GM21447 (cell line): ENCODE results near the gene HLCS.
"Not testable (repeated sequence)": the region's sequence is repeated elsewhere in the genome, so short reads cannot be mapped to it uniquely, and the experiment has no call there.

Experiments used
- ATAC-seq: cut with Tn5 transposase; IDR thresholded peaks from one replicate; pipeline ENCODE4 v1.9.1; 2021; ENCODE audit not compliant: unreplicated experiment

The HLCS gene

DNA sequence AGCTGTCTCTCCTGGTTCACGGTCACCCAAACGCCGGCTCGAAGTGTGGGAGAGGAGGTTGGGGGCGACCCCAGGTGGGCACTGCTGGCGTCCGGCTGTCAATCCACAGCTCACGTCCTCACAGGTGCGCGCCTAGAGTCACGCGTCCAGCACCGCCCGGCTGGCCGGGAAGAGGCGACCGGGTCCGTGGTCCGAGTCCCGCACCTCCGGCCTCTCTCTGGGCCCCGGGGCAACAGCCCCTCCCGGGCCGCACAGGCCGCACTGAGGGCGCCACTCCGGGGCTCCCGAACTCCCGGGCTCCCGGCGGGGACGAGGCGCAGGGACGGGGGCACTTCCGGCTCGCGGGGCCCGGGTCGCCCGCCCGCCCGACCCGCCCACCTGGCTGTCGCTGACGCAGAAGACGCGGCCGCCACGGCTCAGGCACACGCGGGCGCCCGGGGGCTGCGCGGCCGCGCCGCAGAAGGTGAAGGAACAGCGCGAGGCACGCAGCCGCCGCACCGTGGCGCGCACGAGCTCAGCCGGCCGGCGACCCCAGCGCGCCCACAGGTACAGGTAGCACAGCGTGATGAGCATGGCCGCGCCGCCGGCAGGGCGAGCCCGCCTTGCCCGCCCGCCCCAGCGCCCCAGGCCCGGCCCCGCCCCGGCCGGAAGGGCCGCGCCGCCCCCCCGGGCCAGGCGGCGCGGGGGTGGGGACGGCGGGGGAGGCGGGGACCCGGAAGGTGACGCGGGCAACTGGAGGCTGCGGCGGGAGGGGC lies at the start of gene HLCS:
HLCS (minus strand) TSS at position 604 of the 755 bp plus-strand sequence; CDS start at position 573, 31 bp downstream.
- ATAC-seq = peak; percentile 62

DNA sequence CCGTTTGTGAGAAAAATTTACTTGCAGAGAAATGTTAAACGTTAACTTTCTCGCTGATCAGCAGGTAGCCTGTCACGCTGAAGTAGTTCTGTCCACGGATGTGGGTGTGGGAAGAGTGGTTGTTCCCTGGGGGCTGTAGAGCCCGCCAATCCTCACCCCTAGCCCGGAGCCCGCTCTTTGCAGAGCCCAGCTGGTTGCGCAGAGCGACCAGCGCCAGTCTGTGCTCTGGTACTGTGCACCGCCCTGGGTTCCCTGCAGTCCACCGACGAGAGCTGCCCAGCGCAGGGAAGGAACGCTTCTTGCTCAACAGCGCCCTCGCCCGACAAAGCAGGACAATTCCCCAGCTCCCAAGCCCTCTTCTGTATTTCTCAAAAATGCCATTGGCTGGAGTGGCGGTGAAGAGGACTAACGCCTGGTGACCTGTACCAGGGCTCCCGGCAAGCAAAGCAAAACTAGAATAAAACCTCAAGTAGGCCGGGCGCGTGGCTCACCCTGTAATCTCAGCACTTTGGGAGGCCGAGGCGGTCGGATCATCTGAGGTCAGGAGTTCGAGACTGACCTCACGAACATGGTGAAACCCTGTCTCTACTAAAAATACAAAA lies 43.4 kb upstream of the HLCS start:
- peak; percentile 94 for ATAC-seq

DNA sequence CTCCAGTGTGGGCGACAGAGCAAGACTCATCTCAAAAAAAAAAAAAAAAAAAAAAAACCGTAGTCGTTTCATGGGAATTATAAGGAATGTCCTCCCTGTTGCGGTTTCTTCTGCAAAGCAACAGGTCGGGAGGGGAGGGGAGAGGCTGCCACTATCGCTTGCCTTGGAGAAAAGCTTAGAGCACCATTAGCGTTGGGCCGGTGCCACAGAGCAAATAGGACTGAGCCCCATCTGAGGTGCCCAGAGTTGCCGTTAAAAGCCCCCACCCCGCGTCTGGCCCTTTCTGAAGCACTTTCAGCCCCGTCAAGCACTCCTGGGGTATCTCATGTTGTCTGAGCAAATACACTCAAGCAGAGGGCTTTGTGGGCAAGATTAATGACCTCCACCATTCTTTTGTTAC lies 42.3 kb upstream of the HLCS start:
- no peak for ATAC-seq

DNA sequence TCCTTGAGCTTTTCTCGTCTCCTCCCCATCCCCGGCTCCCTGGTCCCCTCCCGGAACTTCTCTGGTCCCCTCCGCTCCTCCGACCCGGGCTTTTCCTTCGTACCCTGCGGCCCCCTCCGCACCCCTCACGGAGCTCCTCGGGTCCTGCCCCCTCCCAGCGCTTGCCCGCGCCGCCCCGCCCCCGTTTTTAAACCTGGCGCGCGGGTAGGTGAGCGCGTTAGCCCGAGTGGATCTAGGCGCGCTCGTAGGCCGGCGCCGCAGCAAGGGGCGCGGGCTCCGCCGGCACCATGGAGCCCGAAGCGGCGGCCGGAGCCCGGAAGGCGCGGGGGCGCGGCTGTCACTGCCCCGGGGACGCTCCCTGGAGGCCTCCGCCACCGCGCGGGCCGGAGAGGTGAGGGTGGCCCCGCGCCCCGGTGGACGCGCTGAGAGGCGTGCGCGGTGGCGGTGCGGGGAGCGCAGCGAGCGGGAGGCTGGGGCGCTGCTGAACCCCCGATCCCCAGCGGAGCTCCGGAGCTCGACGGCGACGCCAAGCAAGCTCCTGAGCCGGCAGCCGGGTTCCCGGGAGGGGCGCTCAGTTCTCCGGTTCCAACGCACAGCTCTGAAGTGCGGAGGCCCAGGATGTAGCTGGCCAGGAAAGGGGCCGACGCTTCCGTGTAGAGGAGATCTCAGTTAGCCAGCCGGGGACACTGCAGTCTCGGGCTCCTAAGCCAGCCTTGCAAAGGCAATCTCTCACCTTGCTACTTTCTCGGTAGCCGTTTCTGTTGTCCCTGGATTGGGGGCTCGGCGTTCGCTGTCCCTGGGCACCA lies 40.2 kb upstream of the HLCS start, which contains the start of gene RIPPLY3:
RIPPLY3 (plus strand) TSS at position 217 of the 806 bp plus-strand sequence; CDS start at position 288, 71 bp downstream.
- ATAC-seq = no peak

DNA sequence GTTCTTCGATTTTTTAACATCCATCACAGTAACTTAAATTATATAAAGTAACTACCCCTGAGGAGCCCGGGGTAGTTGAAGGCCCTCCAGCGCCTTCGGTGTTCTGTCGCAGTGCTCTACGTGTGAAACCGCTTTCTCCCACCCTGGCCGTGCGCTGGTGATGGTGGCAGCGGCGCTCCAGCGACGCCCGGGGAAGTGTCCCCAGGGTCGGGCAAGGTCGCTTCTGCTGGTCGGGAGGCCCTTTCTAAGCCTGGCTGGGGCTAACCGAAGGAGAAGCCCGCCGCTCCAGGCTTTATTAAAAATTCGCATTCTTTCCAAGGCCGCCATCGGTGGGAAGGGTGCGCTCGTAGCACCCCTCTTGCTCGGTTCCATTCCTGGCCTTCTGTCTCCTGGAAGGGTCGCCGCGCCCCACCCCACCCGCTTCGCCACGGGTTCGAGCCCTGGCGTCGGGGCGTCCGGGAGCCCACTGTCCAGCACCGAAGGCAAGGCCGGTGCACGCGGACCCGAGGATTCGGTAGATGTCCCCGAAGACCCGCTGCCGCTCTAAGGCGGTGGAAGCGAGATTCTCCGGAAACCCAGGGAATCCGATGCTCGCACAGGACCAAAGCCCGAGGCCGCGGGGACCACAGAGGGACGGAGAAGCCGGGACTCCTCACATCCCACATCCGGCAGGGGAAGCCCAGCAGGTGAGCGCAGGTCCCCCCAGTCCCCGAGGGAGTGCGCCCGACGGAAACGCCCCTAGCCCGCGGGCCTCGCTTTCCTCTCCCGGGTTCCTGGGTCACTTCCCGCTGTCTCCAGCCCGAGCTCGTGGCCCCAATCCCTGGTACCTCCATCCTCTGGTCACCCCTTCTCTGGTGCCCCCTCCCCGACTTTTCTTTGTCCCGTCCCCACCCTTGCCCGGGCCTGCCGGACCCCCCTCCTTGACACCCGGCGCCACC lies 39.3 kb upstream of the HLCS start:
- no peak for ATAC-seq

DNA sequence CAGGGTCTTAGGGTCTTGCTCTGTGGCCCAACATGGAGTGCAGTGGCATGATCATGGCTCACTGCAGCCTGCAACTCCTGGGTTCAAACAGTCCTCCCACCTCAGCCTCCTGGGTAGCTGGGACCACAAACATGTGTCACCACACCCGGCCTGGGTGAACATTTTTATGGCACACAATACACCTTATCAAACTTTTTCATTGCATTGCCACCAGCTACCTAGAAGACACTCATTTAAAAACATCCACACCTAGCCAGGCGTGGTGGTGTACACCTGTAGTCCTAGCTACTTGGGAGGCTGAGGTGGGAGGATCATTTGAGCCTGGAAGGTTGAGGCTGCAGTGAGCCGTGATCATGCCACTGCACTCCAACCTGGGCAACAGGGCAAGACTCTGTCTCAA lies 37.4 kb upstream of the HLCS start:
- not testable (repeated sequence) for ATAC-seq

DNA sequence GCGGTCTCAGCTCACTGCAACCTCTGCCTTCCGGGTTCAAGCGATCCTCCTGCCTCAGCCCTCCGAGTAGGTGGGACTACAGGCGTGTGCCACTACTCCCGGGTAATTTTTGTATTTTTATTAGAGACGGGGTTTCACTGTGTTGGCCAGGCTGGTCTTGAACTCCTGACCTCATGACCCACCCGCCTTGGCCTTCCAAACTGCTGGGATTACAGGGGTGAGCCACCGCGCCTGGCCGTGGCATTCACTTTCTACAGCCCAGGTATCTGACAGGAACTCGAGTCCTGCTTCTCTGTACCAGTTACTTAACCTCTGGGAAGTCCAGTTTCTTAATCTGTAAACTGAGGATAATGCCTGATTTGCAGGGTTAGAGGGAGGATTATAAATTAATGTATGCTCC lies 36.4 kb upstream of the HLCS start:
- not testable (repeated sequence) for ATAC-seq

DNA sequence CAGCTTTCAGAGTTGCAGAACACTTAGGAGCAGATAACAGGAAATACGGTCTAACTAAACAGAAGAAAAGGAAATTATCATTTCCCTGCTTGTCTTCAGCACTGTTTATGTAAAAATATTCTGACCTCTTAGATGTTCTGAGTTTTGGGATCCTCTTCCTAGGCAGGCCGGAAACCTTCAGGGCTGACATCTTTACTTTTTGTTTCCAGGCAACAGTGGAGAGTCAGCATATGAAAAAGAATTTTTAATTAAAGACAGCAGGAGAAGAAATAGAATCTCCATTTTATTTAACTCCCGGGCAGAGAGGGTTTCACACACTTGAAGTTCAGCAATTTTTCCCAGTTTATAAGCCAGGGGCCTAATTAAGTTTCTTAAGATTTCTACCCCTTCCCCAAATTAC lies 35.0 kb upstream of the HLCS start:
- ATAC-seq = no peak

DNA sequence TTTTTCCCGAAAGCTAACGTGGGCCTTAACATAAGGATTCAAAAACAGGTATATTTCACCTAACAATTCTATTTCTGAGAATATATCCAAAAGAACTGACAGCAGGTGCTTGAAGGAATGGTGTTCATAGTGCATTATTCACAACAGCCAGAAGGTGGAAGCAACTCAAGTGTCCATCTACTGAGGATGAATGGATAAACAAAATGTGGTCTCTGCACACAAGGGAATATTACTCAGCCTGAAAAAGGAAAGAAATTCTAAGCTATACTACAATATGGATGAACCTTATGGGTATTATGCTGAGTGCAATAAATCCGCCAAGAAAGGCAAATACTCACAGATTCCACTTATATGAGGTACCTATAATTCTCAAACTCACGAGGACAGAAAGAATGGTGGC lies 33.9 kb upstream of the HLCS start:
- no peak for ATAC-seq

DNA sequence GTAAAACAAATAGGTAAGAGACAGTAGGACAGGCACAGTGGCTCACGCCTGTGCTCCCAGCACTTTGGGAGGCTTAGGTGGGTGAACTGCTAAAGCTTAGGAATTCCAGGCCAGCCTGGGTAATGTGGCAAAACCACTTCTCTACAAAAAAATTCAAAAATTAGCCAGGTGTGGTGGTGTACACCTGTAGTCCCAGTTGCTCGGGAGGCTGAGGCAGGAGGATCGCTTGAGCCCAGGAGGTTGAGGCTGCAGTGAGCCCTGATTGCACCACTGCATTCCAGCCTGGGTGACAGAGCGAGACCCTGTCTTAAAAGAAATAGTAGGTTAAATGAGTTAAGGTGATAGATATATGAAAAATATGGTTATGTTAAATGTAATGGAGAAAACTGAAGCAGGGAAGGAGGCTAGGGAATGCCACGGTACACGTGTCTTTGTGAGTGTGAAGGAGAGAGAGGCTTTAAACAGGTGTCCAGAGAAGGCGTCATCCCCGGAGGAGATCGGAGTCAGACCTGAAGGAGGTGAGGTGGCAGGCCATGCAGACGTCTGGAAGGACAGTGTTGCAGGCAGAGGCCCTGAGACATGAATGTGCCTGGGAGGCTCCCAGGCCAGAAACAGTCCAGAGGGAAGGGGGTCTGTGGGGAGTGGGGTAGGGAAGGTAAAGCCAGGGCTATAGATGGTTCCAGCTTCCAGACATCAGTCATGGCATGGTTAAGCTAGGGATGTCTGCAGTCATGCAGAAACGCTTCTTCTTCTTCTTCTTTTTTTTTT lies 32.8 kb upstream of the HLCS start:
- no peak for ATAC-seq

DNA sequence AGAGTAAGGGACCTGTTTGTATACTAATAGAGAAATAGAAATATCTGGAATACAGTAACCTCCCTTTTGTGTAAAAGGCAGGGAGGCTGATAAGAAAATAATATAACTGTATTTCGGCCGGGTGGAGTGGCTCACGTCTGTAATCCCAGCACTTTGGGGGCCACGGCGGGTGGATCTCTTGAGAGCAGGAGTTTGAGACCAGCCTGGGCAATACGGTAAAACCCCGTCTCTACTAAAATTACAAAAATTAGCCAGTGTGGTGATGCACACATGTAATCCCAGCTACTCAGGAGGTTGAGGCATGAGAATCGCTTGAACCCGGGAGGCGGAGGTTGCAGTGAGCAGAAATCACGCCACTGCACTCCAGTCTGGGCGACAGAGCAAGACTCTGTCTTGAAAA lies 28.8 kb upstream of the HLCS start:
- ATAC-seq = not testable (repeated sequence)

DNA sequence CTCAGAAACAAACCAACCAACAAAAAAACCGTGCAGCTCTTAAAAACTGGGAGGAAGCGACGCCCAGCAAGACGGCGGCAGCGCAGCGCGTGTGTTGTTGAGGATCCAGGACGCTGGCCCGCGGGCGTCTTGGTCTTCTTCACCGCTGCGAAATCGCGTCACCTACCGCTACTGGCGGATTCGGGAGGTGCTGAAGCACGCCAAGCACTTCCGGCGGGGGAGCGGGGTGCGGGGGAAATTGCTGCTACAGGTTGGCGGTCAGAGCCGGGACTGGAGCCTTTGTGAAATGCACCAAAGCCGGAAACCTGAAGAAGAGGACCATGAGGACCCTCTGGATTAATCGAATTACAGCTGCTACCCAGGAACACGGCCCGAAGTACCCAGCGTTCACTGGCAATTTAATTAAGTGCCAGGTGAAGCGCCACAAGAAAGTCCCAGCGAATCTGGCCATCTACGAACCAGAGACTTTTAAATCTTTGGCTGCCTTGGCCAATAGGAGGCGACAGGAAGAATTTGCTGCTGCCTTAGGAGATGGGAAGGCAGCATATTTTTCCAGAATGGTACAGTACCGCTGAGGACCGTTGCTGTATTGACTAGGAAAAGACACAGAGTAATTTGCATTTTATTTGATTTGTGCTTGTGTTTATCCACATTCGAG lies 28.2 kb upstream of the HLCS start:
- ATAC-seq = no peak

DNA sequence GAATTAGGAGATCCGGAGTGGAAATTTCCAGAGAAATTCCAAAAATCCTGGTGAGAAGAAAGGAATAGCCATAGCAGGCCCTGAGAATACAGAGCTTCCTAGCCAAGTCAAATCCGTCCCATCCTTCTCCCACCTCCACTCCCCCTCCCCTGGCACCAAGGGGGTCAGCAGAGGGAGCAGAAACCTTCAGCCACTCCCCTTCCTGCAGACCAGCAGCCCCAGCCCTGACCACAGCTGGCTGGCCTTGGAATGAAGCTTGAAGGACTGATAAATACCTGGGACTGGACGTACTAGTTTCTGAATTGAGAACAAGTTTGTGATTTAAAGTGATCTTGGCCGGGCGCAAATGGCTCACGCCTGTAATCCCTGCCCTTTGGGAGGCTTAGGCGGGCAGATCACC lies 26.2 kb upstream of the HLCS start:
- no peak for ATAC-seq

DNA sequence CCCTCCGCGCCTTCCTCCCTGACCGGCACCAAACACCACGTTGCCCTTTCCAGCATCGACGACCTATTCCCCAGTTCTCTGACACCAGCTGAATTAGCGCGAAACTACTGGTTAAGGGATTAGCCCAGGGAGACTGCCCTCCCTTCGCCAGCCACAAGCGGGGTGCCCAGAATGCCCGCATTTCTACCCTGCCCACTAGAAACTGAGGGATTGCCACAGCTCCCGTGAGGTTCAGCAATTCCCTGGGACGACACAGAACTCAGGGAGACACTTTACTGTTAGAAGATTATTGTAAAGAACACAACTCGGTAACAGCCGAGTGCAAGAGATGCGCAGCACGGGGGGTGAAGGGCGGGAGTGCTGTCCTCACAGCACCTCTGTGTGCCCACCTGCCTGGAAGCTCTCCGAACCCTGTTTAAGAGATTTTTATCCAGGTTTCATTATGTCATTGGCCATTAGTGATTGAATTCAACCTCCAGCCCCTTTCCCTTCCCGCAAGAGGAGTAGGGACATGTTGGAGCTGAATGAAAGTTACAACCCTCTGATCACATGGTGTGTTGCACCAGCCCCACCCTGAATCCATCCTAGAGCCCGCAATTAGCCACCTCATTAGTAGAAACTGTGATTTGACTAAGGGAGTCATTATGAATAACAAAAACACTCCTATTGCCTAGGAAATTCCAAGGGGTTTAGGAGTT lies 24.2 kb upstream of the HLCS start:
- ATAC-seq = no peak

DNA sequence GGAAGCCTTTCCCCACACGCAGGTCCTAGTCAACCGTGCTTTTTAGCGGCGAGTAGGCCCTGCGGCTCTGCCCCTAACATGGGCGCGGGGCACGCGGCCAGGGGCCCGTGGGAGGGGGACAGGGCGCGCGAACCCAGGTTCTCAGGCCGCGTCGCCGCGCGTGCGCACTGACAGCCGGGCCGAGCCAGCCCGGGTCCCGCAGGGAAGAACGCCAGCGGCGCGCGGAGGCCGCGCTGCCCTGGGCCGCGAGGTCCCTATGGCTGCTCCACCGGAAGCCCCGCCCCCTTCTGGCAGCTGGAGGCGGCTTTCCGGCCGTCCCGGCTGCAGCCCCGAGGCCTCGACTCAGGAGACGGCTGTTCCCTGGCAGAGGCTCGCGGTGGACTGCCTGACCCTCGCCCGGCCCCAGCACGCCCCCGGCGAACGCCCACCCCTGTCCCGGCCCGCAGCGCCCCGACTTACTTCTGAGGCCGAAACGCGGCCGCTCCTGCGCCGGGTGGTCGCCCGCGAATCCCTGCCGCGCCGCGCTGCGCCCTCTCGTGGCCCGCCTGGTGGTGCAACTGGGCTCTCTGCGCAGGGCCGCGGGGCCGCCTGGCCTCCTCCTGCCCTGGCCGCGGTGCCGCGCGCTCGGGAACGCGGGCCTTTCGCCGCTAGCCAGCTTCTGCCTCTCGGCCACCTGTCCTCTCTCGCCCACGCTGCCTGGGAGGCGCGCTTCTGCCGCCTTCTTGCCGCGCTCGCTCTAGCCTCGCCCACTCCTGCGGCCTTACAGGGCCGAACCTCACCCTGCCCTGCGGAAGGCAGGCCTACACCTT lies 23.4 kb upstream of the HLCS start:
- ATAC-seq = peak; percentile 90

DNA sequence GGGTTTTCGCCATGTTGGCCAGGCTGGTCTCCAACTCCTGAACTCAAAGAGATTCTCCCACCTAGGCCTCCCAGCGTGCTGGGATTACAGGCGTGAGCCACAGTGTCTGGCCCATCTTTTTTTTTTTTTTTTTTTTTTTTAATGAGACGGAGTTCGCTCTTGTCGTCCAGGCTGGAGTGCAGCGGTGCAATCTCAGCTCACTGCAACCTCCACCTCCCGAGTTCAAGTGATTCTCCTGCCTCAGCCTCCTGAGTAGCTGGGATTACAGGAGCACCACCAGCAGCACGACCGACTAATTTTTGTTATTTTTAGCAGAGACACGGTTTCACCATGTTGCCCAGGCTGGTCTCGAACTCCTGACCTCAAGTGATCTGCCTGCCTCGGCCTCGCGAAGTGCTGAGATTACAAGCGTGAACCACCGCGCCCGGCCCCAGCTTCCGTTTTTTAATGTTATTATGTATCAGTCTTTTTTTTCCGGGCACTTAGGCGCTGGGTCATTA lies 22.8 kb upstream of the HLCS start:
- not testable (repeated sequence) for ATAC-seq

DNA sequence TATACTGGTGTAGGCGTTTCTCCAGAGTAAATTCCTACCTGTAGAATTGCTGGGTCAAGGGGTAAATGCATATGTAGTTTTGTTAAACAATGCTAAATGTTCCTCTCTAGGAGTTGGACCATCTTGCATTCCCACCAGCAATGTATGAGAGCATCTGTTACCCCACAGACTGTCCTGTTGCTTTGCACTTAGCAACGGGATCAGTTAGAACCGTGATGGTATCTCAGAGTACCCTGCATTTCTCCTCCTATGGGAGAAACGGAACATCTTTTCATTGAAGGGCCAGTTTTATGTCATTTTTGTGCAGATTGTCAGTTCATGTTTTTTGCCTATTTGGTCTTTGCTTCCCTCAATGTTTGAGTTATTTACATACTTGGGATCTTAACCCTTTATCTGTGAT lies 22.1 kb upstream of the HLCS start:
- no peak for ATAC-seq

DNA sequence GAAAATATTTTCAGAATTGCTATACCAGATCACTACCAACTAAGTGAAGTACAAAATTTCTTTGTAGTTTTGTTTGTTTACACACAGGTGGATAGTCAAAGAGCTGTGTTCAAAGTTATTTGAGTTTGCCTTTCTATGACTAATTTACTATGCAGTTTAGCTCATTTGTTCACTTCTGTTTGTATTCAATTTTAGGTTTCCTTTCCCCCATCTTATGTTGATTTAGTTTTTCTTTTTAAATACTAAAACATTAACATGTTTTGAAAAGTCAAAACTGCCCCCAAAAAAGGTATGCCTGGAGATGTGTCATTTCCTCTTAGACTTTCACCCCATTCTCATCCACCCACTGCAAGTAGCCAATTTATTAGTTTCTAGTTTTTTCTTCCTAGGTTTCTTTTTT lies 21.4 kb upstream of the HLCS start:
- ATAC-seq = no peak
